ENCODE measurements around the gene TTL. TPM values are rescaled to one million over a fixed set of nuclear protein-coding genes. Genes with fewer than 3 reads are reported as not detected.

TTL gene
- total and polyA plus RNA-seq, 2 donors from 2014 or later: 11.1 to 23.5 TPM

- H3K9me3 ChIP-seq (ENCODE audit: control insufficient read depth in 2 of 3, insufficient read depth in 1 of 3, low read length in 3 of 3): no peaks in the 10 kb centered on the region
- H3K9ac ChIP-seq (ENCODE audit: low read length in 3 of 3): no peak overlapping the region
- no peak for DNase-seq
- intact Hi-C loops (cut with DNase I): no loop called here
- H3K27me3 ChIP-seq (ENCODE audit: control insufficient read depth, insufficient read depth, low read length): no peaks in the 10 kb centered on the region
- H3K4me3 ChIP-seq (ENCODE audit: low read length in 3 of 3): no peak overlapping the region
- no peak for FAIRE-seq
- no peaks in the 10 kb centered on the region for H3K4me1 ChIP-seq (ENCODE audit: control insufficient read depth in 2 of 3, insufficient read depth in 2 of 3, low read depth in 1 of 3, low read length in 3 of 3)
- H3K36me3 ChIP-seq (ENCODE audit: control insufficient read depth in 2 of 3, insufficient read depth in 3 of 3, low read length in 3 of 3): no peaks in the 10 kb centered on the region
- TF ChIP-seq CTCF (IDR thresholded peaks at IDR 0.05; ENCODE audit: borderline replicate concordance, extremely low read depth, insufficient read depth): no peak
- no peak overlapping the region for H3K27ac ChIP-seq (ENCODE audit: low read depth in 2 of 2, low read length in 2 of 2)
Observed at GRCh38 chr2:112472547-112473263, 9.3 kb upstream of the TTL start.

GRCh38 chr2:112474844-112475486 is 7.0 kb upstream of the TTL start:
- Histone ChIP-seq H3K4me3 (ENCODE audit: low read length in 3 of 3) (no peak overlapping the region), H3K27ac (ENCODE audit: low read depth in 2 of 2, low read length in 2 of 2) (no peak overlapping the region), H3K36me3 (ENCODE audit: control insufficient read depth in 2 of 3, insufficient read depth in 3 of 3, low read length in 3 of 3) (no peaks in the 10 kb centered on the region), H3K9me3 (ENCODE audit: control insufficient read depth in 2 of 3, insufficient read depth in 1 of 3, low read length in 3 of 3) (no peaks in the 10 kb centered on the region), H3K9ac (ENCODE audit: low read length in 3 of 3) (no peak overlapping the region), H3K4me1 (ENCODE audit: control insufficient read depth in 2 of 3, insufficient read depth in 2 of 3, low read depth in 1 of 3, low read length in 3 of 3) (no peaks in the 10 kb centered on the region), H3K27me3 (ENCODE audit: control insufficient read depth, insufficient read depth, low read length) (no peaks in the 10 kb centered on the region)
- intact Hi-C loops (cut with DNase I): no loop called here
- TF ChIP-seq CTCF (IDR thresholded peaks at IDR 0.05; ENCODE audit: borderline replicate concordance, extremely low read depth, insufficient read depth): no peak
- no peak for FAIRE-seq
- peak in 1 of 5 donors; percentile 4 for DNase-seq

GRCh38 chr2:112476434-112476833 is 5.5 kb upstream of the TTL start:
- Histone ChIP-seq H3K9ac (ENCODE audit: low read length in 3 of 3) (no peak overlapping the region), H3K27me3 (ENCODE audit: control insufficient read depth, insufficient read depth, low read length) (no peaks in the 10 kb centered on the region), H3K4me1 (ENCODE audit: control insufficient read depth in 2 of 3, insufficient read depth in 2 of 3, low read depth in 1 of 3, low read length in 3 of 3) (peaks cover 0 to 5% (median 3%) of the 10 kb centered on the region in 3 donors), H3K9me3 (ENCODE audit: control insufficient read depth in 2 of 3, insufficient read depth in 1 of 3, low read length in 3 of 3) (no peaks in the 10 kb centered on the region), H3K27ac (ENCODE audit: low read depth in 2 of 2, low read length in 2 of 2) (no peak overlapping the region), H3K4me3 (ENCODE audit: low read length in 3 of 3) (no peak overlapping the region), H3K36me3 (ENCODE audit: control insufficient read depth in 2 of 3, insufficient read depth in 3 of 3, low read length in 3 of 3) (no peaks in the 10 kb centered on the region)
- DNase-seq (no peak), FAIRE-seq (no peak)
- intact Hi-C loops (cut with DNase I): no loop called here
- no peak for TF ChIP-seq CTCF (IDR thresholded peaks at IDR 0.05; ENCODE audit: borderline replicate concordance, extremely low read depth, insufficient read depth)
